Cardiac fibroblast (primary cell): Measurements from ENCODE around the gene TBC1D8.

Source experiments
- DNase-seq, 2 donors: peaks; one replicate each; pipeline versions ENCODE4 v3.0.0 to v3.0.0-alpha.2; 2010; ENCODE audit warnings: low read depth in 2 of 2
- H3K4me3 ChIP-seq, 2 donors: replicated peaks in 1 of 2; 1 replicate in 1 of 2; 2 replicates in 1 of 2; pipeline ENCODE4 v1.5.1; 2011; ENCODE audit warnings: low read depth in 2 of 2, low read length in 2 of 2, mild to moderate bottlenecking in 2 of 2, moderate library complexity in 1 of 2
- TF ChIP-seq, protein P1 (sequence below): IDR thresholded peaks from one replicate; pipeline ENCODE4 v1.5.1; 2011; ENCODE audit warnings: low read depth, mild to moderate bottlenecking, low read length, inconsistent platforms

Gene TBC1D8

DNA sequence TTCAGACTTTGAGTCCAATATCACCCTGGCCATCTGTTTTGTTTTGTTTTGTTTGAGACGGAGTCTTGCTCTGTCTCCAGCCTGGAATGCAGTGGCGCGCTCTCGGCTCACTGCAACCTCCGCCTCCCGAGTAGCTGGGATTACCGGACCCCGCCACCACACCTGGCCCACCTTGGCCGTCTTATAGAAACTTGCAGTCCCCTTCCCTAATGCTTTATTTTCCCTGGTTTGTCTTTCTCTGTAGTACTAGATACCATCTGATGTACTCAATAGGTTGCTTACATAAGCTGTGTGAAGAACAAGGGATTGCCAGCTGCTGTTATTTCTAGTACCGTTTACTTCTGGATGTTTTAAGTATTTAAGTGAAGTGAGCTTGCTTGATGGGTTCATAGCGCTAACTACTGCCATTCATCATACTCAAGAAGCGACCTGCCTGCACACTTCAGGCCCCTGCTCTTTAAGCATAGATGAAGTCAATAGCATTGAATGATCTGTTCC, 147.9 kb downstream of the TBC1D8 start:
- H3K4me3 ChIP-seq: peak overlapping the region; percentile 89 to 92
- DNase-seq: peak; percentile 9 to 31
- TF ChIP-seq, protein P1, sequence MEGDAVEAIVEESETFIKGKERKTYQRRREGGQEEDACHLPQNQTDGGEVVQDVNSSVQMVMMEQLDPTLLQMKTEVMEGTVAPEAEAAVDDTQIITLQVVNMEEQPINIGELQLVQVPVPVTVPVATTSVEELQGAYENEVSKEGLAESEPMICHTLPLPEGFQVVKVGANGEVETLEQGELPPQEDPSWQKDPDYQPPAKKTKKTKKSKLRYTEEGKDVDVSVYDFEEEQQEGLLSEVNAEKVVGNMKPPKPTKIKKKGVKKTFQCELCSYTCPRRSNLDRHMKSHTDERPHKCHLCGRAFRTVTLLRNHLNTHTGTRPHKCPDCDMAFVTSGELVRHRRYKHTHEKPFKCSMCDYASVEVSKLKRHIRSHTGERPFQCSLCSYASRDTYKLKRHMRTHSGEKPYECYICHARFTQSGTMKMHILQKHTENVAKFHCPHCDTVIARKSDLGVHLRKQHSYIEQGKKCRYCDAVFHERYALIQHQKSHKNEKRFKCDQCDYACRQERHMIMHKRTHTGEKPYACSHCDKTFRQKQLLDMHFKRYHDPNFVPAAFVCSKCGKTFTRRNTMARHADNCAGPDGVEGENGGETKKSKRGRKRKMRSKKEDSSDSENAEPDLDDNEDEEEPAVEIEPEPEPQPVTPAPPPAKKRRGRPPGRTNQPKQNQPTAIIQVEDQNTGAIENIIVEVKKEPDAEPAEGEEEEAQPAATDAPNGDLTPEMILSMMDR: no peak

- peak overlapping the region; percentile 89 to 92 for H3K4me3 ChIP-seq
- TF ChIP-seq, protein P1: no peak
- DNase-seq: peak; percentile 13 to 33
Measured at GRCh38 chr2:101002562-101003277, 148.5 kb downstream of the TBC1D8 start.

- H3K4me3 ChIP-seq: peak within 1 kb of the TSS; percentile 89 to 92
- DNase-seq: peak; percentile 98
- TF ChIP-seq, protein P1: no peak
Measured at GRCh38 chr2:101001691-101002561, 149.3 kb downstream of the TBC1D8 start, which contains the start of gene RPL31. Gene RPL31, plus strand, starts transcription at chr2:101002289. Its CDS starts 413 bp downstream, at chr2:101002702.

DNA sequence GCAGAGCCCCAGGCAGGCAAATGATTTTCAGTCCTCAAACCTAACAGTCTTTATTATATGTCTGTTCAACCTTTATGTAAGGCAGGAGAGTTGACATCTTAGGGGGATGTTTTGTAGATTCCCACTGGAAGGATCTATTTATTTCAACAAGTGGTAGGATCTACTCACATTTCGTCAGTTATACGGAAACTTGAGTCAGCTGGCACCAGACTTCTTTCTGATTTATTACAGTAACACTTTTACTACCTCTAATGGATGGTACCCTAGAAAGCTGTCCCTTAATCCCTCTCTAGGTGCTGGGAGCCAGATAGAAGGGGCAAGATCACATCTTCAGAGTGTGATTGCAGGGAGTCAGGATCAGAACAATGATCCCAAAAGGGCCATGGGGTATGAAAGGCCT, 151.2 kb downstream of the TBC1D8 start:
- H3K4me3 ChIP-seq: no peak overlapping the region
- DNase-seq: no peak
- TF ChIP-seq, protein P1: no peak

DNA sequence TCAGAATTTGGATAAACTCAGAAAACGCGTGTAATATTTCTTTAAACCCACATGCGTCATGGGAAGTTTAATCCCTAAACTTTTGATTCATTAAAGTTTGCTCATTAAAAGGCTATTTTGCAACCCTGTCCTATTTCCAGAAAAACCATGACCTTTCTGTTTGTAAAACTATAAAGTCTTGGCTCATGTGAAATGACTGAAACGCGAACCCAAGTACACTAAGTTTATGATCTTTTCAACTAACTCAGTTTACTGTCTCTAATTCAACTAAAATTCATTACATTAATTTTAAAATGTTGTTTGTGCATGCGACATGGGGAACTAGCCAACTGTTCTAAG, 153.0 kb downstream of the TBC1D8 start:
- no peak overlapping the region for H3K4me3 ChIP-seq
- TF ChIP-seq, protein P1: no peak
- no peak for DNase-seq

- no peak for DNase-seq
- TF ChIP-seq, protein P1: no peak
- H3K4me3 ChIP-seq: no peak overlapping the region
Measured at GRCh38 chr2:100997509-100998234, 153.5 kb downstream of the TBC1D8 start.
